Epithelial cell of prostate (primary cell): Measurements from ENCODE around the gene MAP3K14.
"Not testable (repeated sequence)": the region's sequence is repeated elsewhere in the genome, so short reads cannot be mapped to it uniquely, and the experiment has no call there.

Source experiments
- DNase-seq: peaks from one replicate; pipeline ENCODE4 v3.0.0-alpha.2; 2011; ENCODE audit warnings: low read depth, low spot score
- H3K27ac ChIP-seq: fragments of 450-650 bp; 2 replicates; pipeline ENCODE4 v1.5.1; 2017; ENCODE audit warnings: mild to moderate bottlenecking

Gene MAP3K14

DNA sequence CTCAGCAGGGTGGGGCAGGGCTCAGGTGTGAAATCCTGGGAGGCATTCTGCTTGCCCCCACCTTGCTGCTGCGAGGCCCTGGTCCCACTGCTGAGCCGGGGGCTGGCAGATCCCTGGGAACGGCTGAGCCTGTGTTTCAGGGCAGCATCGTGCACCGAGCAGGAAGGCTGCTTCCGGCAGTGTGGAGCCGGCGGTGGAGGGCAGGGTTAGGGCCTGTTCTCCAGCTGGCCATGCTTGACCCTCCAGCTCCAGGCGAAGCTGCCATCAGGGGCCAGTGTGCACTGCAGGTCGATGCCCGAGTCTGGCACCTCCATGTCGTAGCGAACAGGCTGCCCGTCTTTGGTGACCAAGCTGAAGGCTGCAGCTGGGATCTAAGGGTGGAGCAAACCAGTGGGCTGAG, 52.4 kb downstream of the MAP3K14 start:
- H3K27ac ChIP-seq: no peak overlapping the region
- DNase-seq: no peak

DNA sequence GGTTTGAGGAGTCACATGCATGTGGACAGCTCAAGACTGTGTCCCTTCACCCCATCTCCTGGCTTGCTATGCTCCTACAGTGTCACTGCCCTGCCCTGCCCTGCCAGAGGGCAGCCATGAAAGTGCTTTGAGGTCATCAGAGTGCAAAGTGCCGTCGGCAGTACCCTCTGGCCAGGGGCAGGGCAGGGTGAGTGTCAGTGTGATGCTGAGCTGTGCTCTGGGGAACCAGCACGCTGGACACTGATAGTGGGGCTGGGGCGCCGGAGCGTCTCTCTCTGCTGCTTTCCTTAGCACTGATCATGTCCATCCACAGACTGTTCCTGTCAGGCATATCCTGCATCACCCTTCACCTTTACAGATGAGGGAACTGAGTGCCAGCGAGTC, 53.4 kb downstream of the MAP3K14 start:
- no peak for DNase-seq
- no peak overlapping the region for H3K27ac ChIP-seq

DNA sequence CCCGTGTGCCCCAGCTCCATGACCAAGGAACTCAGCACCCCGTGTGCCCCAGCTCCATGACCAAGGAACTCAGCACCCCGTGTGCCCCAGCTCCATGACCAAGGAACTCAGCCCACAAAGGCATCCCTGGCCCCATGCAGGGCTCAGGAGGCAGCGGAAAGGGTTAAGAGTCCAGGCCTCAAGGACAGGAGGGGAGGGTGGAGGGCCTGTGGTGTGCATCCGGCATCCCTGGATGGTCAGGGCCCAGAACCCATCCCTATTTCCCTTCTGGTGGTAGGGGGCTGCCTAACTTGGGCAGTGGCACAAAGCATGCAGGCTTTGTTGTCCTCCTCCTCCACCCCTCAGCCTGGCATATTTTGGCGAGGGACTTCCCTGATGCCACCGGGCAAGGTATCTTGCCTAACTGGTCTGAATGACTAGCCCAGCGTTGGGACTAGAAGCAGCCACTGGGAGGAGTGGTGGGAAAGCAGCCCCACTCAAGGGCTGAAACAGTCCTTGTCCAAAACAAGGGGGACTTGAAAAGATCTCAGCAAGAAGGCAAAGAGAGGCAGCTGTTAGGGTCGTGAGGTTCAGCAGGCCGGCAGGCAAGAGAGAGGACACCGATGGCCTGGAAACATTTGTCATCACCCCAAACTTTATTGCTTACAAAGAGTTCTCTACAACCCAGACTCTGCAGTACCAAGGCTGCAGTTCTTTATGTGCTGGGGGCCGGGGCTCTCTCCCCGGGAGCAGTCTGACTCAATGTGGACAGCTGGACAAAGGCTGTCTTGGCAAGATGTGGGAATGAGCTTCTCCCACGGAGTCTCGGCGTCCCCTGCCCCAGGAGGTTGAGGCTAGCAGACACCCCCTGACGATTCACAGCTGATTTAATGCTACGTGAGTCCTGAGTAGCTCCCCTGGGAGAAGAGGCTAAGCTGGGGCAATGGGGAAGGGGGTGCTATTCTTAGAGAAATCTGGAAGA, 54.0 kb downstream of the MAP3K14 start:
- DNase-seq: no peak
- H3K27ac ChIP-seq: no peak overlapping the region

DNA sequence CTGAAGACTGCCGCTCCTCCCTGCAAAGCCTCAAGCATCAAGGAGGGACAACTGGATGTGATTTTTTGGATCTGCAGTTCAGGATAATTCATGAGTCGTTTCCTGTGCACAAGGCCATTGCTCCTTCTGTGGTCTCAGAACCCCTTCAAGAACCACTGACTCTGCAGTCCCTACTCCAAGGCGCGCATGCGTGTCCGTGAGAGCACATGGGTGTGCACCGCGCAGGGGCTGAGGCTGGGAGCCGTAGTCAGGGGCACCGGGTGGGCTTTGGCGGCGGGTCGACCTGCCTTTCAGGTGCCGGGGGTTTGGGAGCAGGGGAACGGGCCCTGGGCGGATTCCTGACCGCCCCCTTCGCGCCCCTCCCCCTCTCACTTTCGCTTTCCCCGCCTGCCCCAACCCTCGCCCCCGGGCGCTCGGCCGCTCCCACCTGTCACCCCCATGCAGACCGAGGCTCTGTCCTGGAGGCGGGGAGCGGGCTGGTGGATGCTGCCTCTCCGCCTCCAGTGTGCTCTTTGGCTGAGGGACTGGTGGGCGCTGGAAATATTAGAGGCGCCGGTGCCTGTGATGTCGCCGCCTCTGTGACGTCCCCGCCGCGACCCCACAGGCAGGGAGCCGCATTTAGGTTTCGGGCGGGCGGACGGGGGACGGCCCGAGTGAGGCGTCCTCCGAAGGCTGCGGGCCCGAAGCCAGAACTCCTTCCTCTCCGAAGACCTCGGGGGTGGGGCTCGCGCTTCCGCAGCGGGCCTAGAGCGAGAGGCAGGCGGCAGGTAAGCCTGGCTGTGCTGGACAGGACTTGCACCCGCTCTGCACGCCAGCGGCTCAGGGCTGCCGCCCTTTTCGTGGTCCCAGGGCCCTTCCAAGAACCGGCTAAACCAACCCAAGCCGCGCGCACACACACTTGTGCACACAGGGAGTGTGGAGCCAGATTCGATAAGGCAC, 55.0 kb downstream of the MAP3K14 start, which contains the start of gene SPATA32:
SPATA32 (minus strand) TSS at position 518 of the 939 bp plus-strand sequence; CDS start at position 440, 78 bp downstream.
- DNase-seq: no peak
- H3K27ac ChIP-seq: no peak within 1 kb of the TSS

DNA sequence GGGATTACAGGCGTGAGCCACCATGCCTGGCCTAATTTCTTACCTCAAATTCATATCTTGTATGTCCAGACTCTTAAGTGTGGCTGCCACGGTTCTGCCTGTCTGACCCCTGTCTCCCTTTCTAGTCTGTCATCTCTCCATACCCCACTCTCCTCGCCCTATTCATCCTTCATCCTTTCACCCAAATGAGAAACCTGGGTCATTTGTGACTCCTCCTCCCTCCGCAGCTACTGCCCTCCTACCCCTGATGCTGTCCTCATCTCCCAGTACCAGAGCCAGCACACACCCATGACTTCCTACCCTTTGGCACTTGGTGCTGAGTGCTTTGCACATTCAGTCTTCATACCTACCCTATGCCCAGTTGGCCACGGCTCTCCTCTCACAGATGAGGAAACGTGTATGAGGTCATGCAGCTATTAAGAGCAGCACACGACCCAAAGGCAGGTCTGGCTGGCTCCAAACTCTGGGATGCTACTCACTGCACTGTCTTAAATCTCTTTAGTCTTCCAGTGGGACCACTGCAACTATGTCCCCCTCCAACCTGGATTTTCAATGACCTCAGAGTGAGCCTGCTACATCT, 56.5 kb downstream of the MAP3K14 start:
- no peak overlapping the region for H3K27ac ChIP-seq
- no peak for DNase-seq

DNA sequence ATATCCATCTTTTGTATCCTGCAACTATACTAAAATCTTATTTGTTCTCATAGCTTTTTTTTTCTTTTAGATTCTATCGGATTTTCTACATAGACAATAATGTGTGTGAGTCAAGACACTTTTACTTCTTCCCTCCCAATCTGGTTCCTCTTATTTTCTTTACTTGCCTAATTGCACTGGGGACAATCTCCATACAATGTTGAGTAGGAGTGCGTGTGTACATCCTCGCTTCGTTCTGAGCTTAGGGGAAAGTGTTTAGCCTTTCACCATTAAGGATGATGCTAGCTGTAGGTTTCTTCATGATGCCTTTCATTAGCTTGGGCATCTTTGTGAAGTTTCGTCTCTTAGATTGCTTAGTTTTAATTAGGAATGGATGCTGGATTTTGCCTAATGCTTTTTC, 57.8 kb downstream of the MAP3K14 start:
- H3K27ac ChIP-seq: no peak overlapping the region
- no peak for DNase-seq

DNA sequence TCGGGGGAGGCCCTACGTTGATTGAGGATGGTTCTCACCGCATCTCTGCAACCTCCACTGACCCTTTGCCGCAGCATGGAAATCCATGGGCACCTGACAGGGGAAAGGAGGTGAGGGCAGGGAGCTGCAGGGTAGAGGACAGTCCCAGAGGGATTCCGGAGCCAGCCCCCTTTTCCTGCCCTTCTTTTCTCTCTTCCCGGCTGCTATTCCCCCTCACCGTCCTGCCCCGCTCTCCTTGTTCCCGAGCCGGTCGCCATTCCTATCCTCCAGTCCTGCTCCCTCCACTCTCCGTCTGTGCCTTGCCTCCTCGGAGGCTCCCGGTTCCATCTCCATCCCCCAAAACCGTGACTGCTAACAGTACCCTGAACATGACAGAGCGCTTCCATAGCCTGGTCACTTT, 59.7 kb downstream of the MAP3K14 start:
- H3K27ac ChIP-seq: no peak overlapping the region
- no peak for DNase-seq

DNA sequence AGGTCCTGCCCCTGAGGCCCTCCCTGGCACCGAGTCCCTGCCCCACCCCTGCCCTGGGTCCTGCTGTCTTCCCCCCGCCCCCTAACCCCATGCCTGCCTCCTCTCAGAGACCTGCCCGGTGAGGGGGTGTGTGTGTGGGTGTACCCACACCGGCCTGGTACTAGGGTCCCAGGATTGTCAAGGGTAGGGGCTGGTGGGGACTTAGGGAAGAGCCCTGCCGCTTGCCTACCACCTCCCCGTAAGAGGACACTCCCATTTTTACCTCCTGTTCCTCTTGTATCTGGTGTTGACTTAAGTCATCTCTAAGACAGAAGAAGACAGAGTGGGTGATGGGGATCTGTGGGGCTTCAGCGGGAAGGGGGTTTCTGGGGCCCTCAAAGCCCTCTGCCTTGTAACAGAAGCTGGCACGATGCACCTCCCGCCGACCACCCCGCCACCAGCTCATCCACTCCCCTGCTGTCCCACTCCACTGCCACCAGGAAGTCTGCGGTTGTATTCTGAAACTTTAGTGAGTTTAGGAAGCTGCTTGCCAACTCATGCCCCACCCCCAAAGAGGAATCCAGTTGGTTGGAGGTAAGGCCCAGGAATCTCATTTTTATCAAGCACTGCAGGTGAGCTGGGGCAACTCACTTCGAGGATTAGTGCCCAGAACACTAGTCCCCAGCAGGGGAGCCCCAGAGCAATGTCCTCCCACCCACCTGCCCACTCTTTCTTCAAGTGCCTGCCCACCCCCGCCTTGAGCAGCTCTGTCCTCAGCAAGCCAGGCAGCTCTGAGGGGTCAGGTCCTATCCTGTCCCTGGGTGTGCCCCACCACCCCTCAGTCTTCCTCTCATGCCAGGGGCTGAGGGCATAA, 60.5 kb downstream of the MAP3K14 start:
- no peak overlapping the region for H3K27ac ChIP-seq
- no peak for DNase-seq

DNA sequence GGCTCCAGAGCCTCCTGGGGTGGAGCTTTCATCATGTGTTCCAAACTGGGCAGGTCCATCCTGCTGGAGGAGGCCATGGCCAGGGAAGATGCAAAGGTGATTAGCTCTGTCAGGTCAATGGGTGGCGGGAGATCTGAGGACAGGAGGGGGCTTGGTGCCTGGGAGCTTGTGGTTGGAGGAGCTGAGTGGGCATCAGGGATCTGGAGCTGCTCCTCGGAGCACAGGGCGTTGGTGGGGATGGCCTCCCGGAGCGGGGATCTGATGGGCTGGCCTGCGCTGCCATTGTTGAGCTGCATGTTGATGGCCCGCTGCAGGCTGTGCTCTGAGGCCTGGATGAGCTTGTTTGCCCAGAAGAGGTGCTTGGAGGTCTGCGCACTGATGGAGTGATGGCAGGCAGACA, 61.5 kb downstream of the MAP3K14 start:
- H3K27ac ChIP-seq: no peak overlapping the region
- no peak for DNase-seq

DNA sequence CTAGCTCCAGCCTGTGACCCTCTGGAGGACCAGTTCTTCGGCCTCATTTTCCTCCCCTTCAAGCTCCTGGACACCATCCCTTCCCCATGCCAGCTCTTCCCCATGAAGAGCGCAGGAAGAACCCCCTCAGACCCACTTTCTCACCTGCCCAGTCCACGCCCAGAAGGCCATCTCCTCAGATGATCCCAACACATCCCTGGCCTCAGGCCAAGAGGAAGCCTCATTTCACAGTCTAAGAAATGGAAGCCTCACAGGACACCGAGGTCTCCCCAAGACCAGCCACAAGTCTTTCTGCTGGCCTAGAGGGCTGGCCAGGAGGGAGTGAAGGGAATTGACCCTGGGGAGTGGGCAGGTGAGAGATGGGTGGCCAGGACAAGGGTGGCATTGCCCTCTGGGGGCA, 62.9 kb downstream of the MAP3K14 start:
- H3K27ac ChIP-seq: no peak overlapping the region
- no peak for DNase-seq

DNA sequence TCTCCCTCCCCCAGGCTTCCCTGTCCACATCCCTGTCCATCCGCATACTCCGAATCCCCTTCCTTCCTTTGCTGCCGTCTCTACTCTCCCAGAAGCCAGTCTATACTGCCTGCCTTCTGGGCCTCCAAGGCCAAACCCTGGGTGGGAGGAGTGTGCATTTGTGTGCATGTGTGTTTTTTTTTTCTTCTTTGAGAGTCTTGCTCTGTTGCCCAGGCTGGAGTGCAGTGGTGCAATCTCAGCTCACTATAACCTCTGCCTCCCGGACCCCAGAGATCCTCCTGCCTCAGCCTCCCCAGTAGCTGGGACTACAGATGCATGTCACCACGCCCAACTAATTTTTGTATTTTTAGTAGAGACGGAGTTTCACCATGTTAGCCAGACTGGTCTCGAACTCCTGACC, 63.6 kb downstream of the MAP3K14 start:
- not testable (repeated sequence) for H3K27ac ChIP-seq, DNase-seq

DNA sequence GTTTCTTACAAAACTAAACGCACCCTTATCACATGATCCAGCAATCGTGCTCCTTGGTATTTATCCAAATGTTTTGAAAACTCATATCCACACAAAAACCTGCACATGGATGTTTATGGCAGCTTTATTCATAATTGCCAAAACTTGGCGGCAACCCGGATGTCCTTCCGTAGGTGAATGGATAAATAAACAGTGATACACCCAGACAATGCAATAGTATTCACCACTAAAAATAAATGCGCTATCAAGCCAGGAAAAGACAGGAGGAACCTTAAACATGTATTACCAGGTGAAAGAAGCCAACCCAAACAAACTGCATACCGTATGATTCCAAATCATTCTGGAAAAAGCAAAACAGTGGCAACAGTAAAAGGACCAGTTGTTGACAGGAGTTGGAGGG, 64.9 kb downstream of the MAP3K14 start:
- no peak overlapping the region for H3K27ac ChIP-seq
- no peak for DNase-seq

DNA sequence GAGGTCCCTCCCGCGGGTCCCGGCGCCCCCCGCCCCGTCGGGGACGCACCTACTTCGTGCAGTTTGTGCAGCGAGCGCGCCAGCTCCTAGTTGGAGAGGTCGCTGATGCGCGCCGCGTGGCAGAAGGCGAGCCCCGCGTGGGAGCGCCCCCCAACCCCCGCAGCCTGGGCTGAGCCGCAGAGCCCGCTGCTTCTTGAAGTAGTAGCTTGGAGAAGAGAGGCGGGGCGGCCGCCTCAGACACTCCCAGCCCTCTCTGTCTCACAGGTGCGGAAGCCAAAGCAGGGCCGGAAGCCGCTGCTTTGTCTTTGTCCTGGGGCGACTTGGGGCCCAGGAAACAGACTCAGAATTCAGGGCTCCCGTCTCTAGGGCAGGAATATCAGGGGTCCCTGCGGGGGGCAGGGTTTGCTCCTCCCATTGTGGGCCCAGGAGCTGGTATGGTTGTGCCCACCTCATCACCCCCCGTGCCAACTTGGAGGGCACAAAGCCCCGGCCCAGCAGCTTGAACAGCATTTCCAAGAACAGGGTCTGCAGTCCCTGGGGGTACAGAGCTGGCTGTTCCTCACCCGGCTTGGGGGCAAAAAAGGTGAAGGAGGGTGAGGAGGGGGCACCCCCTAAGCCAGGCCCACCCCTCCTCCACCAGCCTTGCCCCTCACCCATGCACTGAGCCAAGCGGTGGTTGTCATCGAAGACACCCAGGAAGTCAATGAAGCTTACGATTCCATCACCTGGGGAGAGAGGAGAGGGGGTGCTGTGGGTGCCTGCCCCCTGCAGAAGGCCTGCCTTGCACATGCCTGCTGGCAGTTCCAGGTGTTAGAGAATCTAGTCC, 68.5 kb downstream of the MAP3K14 start:
- H3K27ac ChIP-seq: peak overlapping the region; percentile 75
- DNase-seq: peak; percentile 31

DNA sequence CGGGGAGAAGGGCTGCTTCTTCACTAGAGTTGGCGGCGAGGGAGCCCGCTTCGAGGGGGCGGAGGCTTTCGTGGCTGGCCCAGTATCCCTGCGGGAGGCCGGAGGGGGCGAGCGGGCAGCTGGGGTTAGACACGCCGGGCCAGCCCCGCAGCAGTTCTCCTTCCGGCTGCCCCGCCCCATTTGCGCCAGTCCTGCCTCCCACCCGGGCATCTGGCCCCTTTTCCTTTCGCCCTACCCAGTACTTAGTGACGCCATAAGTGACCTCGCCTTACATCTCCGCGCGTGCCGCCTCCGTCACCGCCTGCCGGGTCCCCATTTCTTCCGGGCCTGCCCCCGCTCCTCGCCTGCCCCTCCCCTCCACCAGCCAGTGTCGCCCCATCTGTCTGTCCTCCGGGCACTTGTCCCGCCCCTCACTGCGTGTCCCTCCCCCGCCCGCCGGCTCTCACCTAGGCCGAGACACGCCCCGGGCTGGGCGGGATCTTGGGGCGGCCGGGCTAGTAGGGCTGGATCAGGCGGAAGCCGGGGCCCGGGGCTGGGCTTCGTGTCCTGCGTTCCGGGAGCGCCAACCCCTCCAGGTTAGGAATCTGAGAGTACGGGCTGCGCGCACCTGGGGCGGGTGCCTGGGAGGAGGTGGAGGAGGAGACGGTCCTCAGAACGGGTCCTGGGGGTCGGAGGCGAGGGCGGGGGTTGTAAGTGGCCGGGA, 69.2 kb downstream of the MAP3K14 start:
- H3K27ac ChIP-seq: peak overlapping the region; percentile 75
- DNase-seq: peak; percentile 53

DNA sequence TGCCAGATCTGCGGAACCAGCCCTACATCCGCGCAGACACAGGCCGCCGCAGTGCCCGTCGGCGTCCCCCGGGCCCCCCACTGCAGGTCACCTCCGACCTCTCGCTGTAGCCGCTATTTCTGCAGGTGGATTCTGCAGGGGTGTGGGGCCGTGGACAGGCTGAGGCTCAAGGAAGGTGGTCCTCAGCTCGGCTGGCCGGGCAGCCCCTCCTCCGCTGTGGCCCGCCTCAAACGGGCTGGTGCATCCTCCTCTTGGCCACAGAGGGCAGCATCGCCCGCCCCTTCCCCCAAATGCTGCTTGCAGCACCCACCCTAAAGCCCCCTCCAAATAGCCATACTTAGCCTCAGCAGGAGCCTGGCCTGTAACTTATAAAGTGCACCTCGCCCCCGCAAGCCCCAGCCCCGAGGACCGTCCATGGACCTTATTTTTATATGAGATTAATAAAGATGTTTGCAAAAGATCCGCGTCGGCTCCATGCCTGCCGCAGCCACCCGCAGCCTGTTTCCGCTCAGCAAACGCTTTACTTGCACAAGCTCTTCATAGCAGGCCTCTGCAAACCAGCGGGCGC, 69.9 kb downstream of the MAP3K14 start:
- peak overlapping the region; percentile 75 for H3K27ac ChIP-seq
- no peak for DNase-seq

DNA sequence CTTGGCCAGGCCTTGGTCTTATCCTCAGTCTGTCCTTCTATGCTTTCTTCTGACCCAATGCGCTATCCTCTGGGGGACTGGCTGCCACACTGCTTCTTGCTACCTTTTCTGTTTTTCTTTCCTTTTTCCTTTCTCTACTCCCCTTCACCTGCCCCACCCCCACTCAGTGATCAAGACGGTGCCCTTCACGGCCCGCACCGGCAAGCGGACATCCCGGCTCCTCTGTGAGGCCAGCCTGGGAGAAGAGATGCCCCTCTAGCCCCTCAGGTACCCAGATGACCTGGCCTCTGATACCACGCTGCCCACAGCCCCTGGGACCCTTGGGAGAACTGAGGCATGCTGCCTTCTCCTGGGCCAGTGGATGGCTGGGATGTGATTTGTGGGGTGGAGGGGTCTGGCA, 70.5 kb downstream of the MAP3K14 start:
- DNase-seq: no peak
- no peak overlapping the region for H3K27ac ChIP-seq

DNA sequence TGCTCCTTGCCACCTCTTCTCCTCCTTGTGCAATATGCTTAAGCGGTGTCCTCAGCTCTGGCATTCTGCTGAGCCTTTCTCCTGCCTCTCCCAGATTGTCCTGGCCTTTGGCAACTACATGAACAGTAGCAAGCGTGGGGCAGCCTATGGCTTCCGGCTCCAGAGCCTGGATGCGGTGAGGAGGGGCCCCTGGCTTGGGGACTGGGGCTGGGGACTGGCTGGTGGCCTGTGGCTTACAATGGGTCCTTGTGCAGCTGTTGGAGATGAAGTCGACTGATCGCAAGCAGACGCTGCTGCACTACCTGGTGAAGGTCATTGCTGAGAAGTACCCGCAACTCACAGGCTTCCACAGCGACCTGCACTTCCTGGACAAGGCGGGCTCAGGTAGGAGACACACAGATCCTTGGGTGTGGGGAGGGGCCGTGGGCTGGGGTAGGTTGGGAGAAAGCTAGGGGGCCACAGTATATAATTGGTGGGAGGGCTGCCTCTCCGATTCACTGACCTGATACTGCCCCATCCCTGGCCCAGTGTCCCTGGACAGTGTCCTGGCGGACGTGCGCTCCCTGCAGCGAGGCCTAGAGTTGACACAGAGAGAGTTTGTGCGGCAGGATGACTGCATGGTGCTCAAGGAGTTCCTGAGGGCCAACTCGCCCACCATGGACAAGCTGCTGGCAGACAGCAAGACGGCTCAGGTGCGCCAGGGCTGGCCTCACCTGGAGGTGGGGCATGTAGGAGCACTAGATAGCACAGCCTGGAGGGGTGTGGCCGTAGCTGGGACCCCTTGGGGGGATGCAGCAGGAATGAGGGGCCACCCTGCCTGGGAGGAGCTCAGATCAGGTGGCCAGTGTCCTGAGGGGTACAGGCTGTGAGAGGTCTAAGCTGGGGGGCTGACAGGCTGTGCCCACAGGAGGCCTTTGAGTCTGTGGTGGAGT, 71.8 kb downstream of the MAP3K14 start:
- H3K27ac ChIP-seq: no peak overlapping the region
- DNase-seq: no peak
